H9 (cell line): ENCODE measurements around the gene SULF2. TPM values are rescaled to one million over a fixed set of nuclear protein-coding genes. Genes with fewer than 3 reads are reported as not detected.

ENCODE experiments used
- DNase-seq: peaks from one replicate; pipeline ENCODE4 v3.0.0-alpha.2; 2017
- H2AFZ ChIP-seq: one replicate; pipeline ENCODE4 v1.6.1; 2013; ENCODE audit warnings: mild to moderate bottlenecking, low read length, control low read depth, moderate library complexity
- H2AK5ac ChIP-seq: 2 replicates; pipeline ENCODE4 v1.6.1; 2013; ENCODE audit warnings: low read length, control low read depth, mixed read lengths; ENCODE audit not compliant: insufficient read length
- H2BK120ac ChIP-seq: one replicate; pipeline ENCODE4 v1.6.1; 2013; ENCODE audit warnings: low read depth, mild to moderate bottlenecking, low read length, control low read depth, inconsistent platforms; ENCODE audit not compliant: poor library complexity, severe bottlenecking
- H2BK12ac ChIP-seq: 2 replicates; pipeline ENCODE4 v1.6.1; 2013; ENCODE audit warnings: low read length, control low read depth, mixed read lengths, low read depth; ENCODE audit not compliant: insufficient read length
- H2BK15ac ChIP-seq: 2 replicates; pipeline ENCODE4 v1.6.1; 2013; ENCODE audit warnings: low read depth, low read length, control low read depth
- H2BK20ac ChIP-seq: one replicate; pipeline ENCODE4 v1.6.1; 2013; ENCODE audit warnings: low read depth, mild to moderate bottlenecking, low read length, control low read depth, inconsistent platforms; ENCODE audit not compliant: poor library complexity, severe bottlenecking
- H2BK5ac ChIP-seq: 2 replicates; pipeline ENCODE4 v1.6.1; 2013; ENCODE audit warnings: low read length, control low read depth, mixed read lengths; ENCODE audit not compliant: insufficient read length
- H3K14ac ChIP-seq: 2 replicates; pipeline ENCODE4 v1.6.1; 2013; ENCODE audit warnings: low read length, control low read depth; ENCODE audit not compliant: insufficient read depth
- H3K18ac ChIP-seq: 2 replicates; pipeline ENCODE4 v1.6.1; 2013; ENCODE audit warnings: low read depth, mild to moderate bottlenecking, mixed read lengths, low read length, control low read depth; ENCODE audit not compliant: insufficient read length
- H3K23ac ChIP-seq: 2 replicates; pipeline ENCODE4 v1.6.1; 2013; ENCODE audit warnings: low read length, control low read depth, mixed read lengths, low read depth; ENCODE audit not compliant: insufficient read length
- H3K23me2 ChIP-seq: 2 replicates; pipeline ENCODE4 v1.6.1; 2013; ENCODE audit warnings: low read depth, mild to moderate bottlenecking, mixed read lengths, low read length, control low read depth; ENCODE audit not compliant: insufficient read length, poor library complexity, severe bottlenecking
- H3K27ac ChIP-seq: 2 replicates; pipeline ENCODE4 v1.5.1; 2013; ENCODE audit warnings: low read length, control low read depth, mixed read lengths, low read depth; ENCODE audit not compliant: insufficient read length
- H3K27me3 ChIP-seq: 2 replicates; pipeline ENCODE4 v1.6.1; 2013; ENCODE audit warnings: low read length, control low read depth, inconsistent platforms; ENCODE audit not compliant: insufficient read depth
- H3K4ac ChIP-seq: 2 replicates; pipeline ENCODE4 v1.6.1; 2013; ENCODE audit warnings: low read depth, mild to moderate bottlenecking, control low read depth, inconsistent platforms, low read length, moderate library complexity
- H3K4me1 ChIP-seq: 2 replicates; pipeline ENCODE4 v1.6.1; 2013; ENCODE audit warnings: low read length, control low read depth, inconsistent platforms; ENCODE audit not compliant: insufficient read depth
- H3K4me2 ChIP-seq: 2 replicates; pipeline ENCODE4 v1.6.1; 2013; ENCODE audit warnings: low read length, control low read depth, mixed read lengths; ENCODE audit not compliant: insufficient read length, insufficient read depth
- H3K56ac ChIP-seq: 2 replicates; pipeline ENCODE4 v1.6.1; 2013; ENCODE audit warnings: low read depth, mild to moderate bottlenecking, mixed read lengths, low read length, control low read depth; ENCODE audit not compliant: insufficient read length
- H3K79me1 ChIP-seq: 2 replicates; pipeline ENCODE4 v1.6.1; 2013; ENCODE audit warnings: low read depth, mild to moderate bottlenecking, moderate library complexity, low read length, control low read depth, inconsistent platforms; ENCODE audit not compliant: insufficient read depth, poor library complexity, severe bottlenecking
- H3K79me2 ChIP-seq: 2 replicates; pipeline ENCODE4 v1.6.1; 2013; ENCODE audit warnings: low read length, control low read depth, inconsistent platforms; ENCODE audit not compliant: insufficient read depth
- H3K9ac ChIP-seq: 2 replicates; pipeline ENCODE4 v1.6.1; 2013; ENCODE audit warnings: low read length, control low read depth, mixed read lengths; ENCODE audit not compliant: insufficient read length; ENCODE audit errors: extremely low read depth
- H3K9me3 ChIP-seq: one replicate; pipeline ENCODE4 v1.6.1; 2013; ENCODE audit warnings: low read depth, low read length, inconsistent platforms; ENCODE audit not compliant: control insufficient read depth
- H3T11ph ChIP-seq: one replicate; pipeline ENCODE4 v1.6.1; 2013; ENCODE audit warnings: mild to moderate bottlenecking, low read length, control low read depth, inconsistent platforms
- H4K20me1 ChIP-seq: one replicate; pipeline ENCODE4 v1.6.1; 2013; ENCODE audit not compliant: control insufficient read depth, insufficient read length, insufficient read depth
- H4K5ac ChIP-seq: 2 replicates; pipeline ENCODE4 v1.6.1; 2013; ENCODE audit warnings: low read depth, mild to moderate bottlenecking, mixed read lengths, low read length, control low read depth; ENCODE audit not compliant: insufficient read length
- H4K8ac ChIP-seq: replicated peaks from 2 replicates; pipeline ENCODE4 v1.6.1; 2013; ENCODE audit warnings: low read length, control low read depth, mixed read lengths, low read depth; ENCODE audit not compliant: insufficient read length
- H4K91ac ChIP-seq: 2 replicates; pipeline ENCODE4 v1.6.1; 2013; ENCODE audit warnings: low read depth, mild to moderate bottlenecking, moderate library complexity, mixed read lengths, low read length, control low read depth; ENCODE audit not compliant: insufficient read length
- H3K27ac Mint-ChIP-seq, 3 experiments: 2 replicates in 2 of 3; 3 replicates in 1 of 3; pipeline ENCODE4 v1.8.0; 2020 to 2021; ENCODE audit warnings: mixed read lengths in 3 of 3, mild to moderate bottlenecking in 1 of 3, moderate library complexity in 1 of 3
- H3K27me3 Mint-ChIP-seq: 2 replicates; pipeline ENCODE4 v1.8.0; 2021; ENCODE audit warnings: low read depth, mild to moderate bottlenecking, moderate library complexity, mixed read lengths
- H3K36me3 Mint-ChIP-seq, 3 experiments: 2 replicates in 2 of 3; 3 replicates in 1 of 3; pipeline ENCODE4 v1.8.0; 2020 to 2021; ENCODE audit warnings: low read depth in 3 of 3, mixed read lengths in 3 of 3; ENCODE audit not compliant: insufficient read depth in 1 of 3
- H3K4me1 Mint-ChIP-seq, 2 experiments: 2 replicates each; pipeline ENCODE4 v1.8.0; 2020; ENCODE audit warnings: mixed read lengths in 2 of 2
- H3K4me3 Mint-ChIP-seq, 2 experiments: 2 replicates in 1 of 2; 3 replicates in 1 of 2; pipeline ENCODE4 v1.8.0; 2020 to 2021; ENCODE audit warnings: mild to moderate bottlenecking in 2 of 2, mixed read lengths in 2 of 2, moderate library complexity in 1 of 2
- H3K9me3 Mint-ChIP-seq, 2 experiments: 2 replicates in 1 of 2; 3 replicates in 1 of 2; pipeline ENCODE4 v1.8.0; 2020; ENCODE audit warnings: mild to moderate bottlenecking in 2 of 2, mixed read lengths in 2 of 2, moderate library complexity in 1 of 2
- CTCF ChIP-seq: fragments of 200-600 bp; sonication (generic); conservative IDR thresholded peaks from 3 replicates; pipeline ENCODE4 v1.8.0; 2021; ENCODE audit warnings: antibody characterized with exemption, mild to moderate bottlenecking
- WGBS: extraction: QIAGEN DNeasy Blood & Tissue Kit; methylation state at CpG from one replicate; pipeline ENCODE4 v1.1.7; 2013; ENCODE audit warnings: missing lambda C conversion rate, low lambda C conversion rate, mixed read lengths; ENCODE audit not compliant: insufficient read length; ENCODE audit errors: extremely low coverage; 5-methylcytosine and 5-hydroxymethylcytosine counted together
- total RNA-seq: library from RNA; stranded (reverse); gene quantifications from 2 replicates; pipeline ENCODE4 v1.2.1, GENCODE V29; 2021

The SULF2 gene
- total RNA-seq, 1 experiment from 2014 or later, result 31.2 TPM

- Histone ChIP-seq H3K27me3 (no peaks in the 10 kb centered on the region), H3K18ac (no peak overlapping the region), H2BK120ac (no peak overlapping the region), H3K14ac (no peak overlapping the region), H3K79me2 (no peaks in the 10 kb centered on the region), H4K20me1 (no peaks in the 10 kb centered on the region), H2AFZ (no peak overlapping the region), H3K4ac (no peak overlapping the region), H3K79me1 (no peaks in the 10 kb centered on the region), H3T11ph (no peak overlapping the region), H4K91ac (no peak overlapping the region), H2AK5ac (no peak overlapping the region), H3K56ac (no peak overlapping the region), H3K4me2 (no peak overlapping the region), H3K27ac (no peak overlapping the region), H4K5ac (no peak overlapping the region), H3K4me1 (no peaks in the 10 kb centered on the region), H2BK20ac (no peak overlapping the region), H3K23me2 (no peaks in the 10 kb centered on the region), H3K9me3 (no peaks in the 10 kb centered on the region), H3K23ac (no peak overlapping the region), H2BK12ac (no peak overlapping the region), H2BK5ac (no peak overlapping the region), H2BK15ac (no peak overlapping the region), H4K8ac (no peak overlapping the region), H3K9ac (no peak overlapping the region)
- Mint-ChIP-seq H3K9me3 (no peaks in the 10 kb centered on the region), H3K27ac (no peak overlapping the region; a peak in 1 of 7 replicates), H3K4me1 (peaks cover 4 to 15% of the 10 kb centered on the region in 2 experiments), H3K36me3 (peaks cover 0 to 4% (median 4%) of the 10 kb centered on the region in 3 experiments; a peak in 3 of 7 replicates), H3K4me3 (no peak overlapping the region), H3K27me3 (no peaks in the 10 kb centered on the region; the same call in 1 of the 2 replicates)
- no peak for TF ChIP-seq CTCF
- WGBS, result no CpG with 5 or more reads among the region's 4 CpGs
- DNase-seq, result no peak
These were observed 105.8 kb downstream of the SULF2 start for GRCh38 chr20:47679462-47679861.
